Esophagus muscularis mucosa (tissue), 4 donors: ENCODE results near the gene ELFN2. TPM values are rescaled to one million over a fixed set of nuclear protein-coding genes. Genes with fewer than 3 reads are reported as not detected.

Experiments used
- DNase-seq: peaks from one replicate; pipeline ENCODE4 v3.0.0-alpha.2; 2017; ENCODE audit errors: extremely low spot score
- H3K27ac ChIP-seq, 4 donors: fragments of 200-600 bp; sonication (generic); replicated peaks in 1 of 4; 1 replicate in 3 of 4; 2 replicates in 1 of 4; pipeline ENCODE4 v1.5.1; 2016 to 2019; ENCODE audit warnings: mild to moderate bottlenecking in 1 of 4
- H3K27me3 ChIP-seq, 4 donors: fragments of 200-600 bp; sonication (generic); one replicate each; pipeline versions ENCODE4 v1.5.1 to v1.6.0; 2016 to 2019
- H3K36me3 ChIP-seq, 4 donors: fragments of 200-600 bp; sonication (generic); one replicate each; pipeline ENCODE4 v1.5.1; 2016 to 2019
- H3K4me1 ChIP-seq, 4 donors: fragments of 200-600 bp; sonication (generic); one replicate each; pipeline ENCODE4 v1.5.1; 2016 to 2019
- H3K4me3 ChIP-seq, 4 donors: fragments of 200-600 bp; sonication (generic); 1 replicate in 2 of 4; 2 replicates in 2 of 4; pipeline ENCODE4 v1.5.1; 2016 to 2019; ENCODE audit warnings: mild to moderate bottlenecking in 4 of 4, moderate library complexity in 1 of 4
- H3K9me3 ChIP-seq, 4 donors: fragments of 200-600 bp; sonication (generic); 1 replicate in 3 of 4; 2 replicates in 1 of 4; pipeline ENCODE4 v1.5.1; 2016 to 2019
- CTCF ChIP-seq, 3 experiments: fragments of 200-600 bp in 2 of 3; fragments of 450-650 bp in 1 of 3; sonication (generic) in 2 of 3; IDR thresholded peaks; one replicate each; pipeline ENCODE4 v1.5.1; 2017 to 2019; ENCODE audit warnings: antibody characterized with exemption in 3 of 3, mild to moderate bottlenecking in 2 of 3, moderate library complexity in 1 of 3
- EP300 ChIP-seq: sonication (generic); formaldehyde crosslinking; IDR thresholded peaks from one replicate; pipeline ENCODE4 v1.6.1; 2017; ENCODE audit warnings: antibody characterized with exemption
- POLR2A ChIP-seq: fragments of 450-650 bp; IDR thresholded peaks from one replicate; pipeline ENCODE4 v1.6.1; 2017; ENCODE audit warnings: antibody characterized with exemption, moderate library complexity, mild to moderate bottlenecking, low read depth
- POLR2AphosphoS5 ChIP-seq, 2 donors: sonication (generic); formaldehyde crosslinking; IDR thresholded peaks; one replicate each; pipeline ENCODE4 v1.6.1; 2017; ENCODE audit warnings: antibody characterized with exemption in 2 of 2
- WGBS: methylation state at CpG from one replicate; pipeline ENCODE4 v1.1.5; 2018; 5-methylcytosine and 5-hydroxymethylcytosine counted together
- intact Hi-C: fragments of 100-400 bp; cut with DNase I; formaldehyde crosslinking; loops from one replicate; pipeline ENCODE4 v1.15.1; 2023
- total RNA-seq, 4 donors: library from RNA; depleted of rRNA; stranded (reverse); fragments of >200 nt; gene quantifications; one replicate each; pipeline versions ENCODE4 v1.1.0 to v1.2.1, GENCODE V29; 2016

The ELFN2 gene
- total RNA-seq, 4 donors from 2014 or later = 0.17 TPM; not detected in 2

- Histone ChIP-seq H3K27ac (no peak overlapping the region), H3K9me3 (no peaks in the 10 kb centered on the region), H3K4me1 (peaks cover 0 to 3% (median 0%) of the 10 kb centered on the region in 4 donors), H3K27me3 (peaks cover 0 to 89% (median 0%) of the 10 kb centered on the region in 4 donors), H3K4me3 (no peak overlapping the region), H3K36me3 (no peaks in the 10 kb centered on the region)
- 91% methylated on average over 8 of the region's 8 CpGs for WGBS
- no peak for DNase-seq
- intact Hi-C loops = no loop called here
- no peak for TF ChIP-seq POLR2A
- TF ChIP-seq EP300 = no peak
These were observed 18.2 kb downstream of the ELFN2 start for GRCh38 chr22:37409031-37409430.

GRCh38 chr22:37407856-37408255, 19.4 kb downstream of the ELFN2 start:
- TF ChIP-seq POLR2A = no peak
- no peak for TF ChIP-seq EP300
- TF ChIP-seq POLR2AphosphoS5 (IDR thresholded peaks at IDR 0.05) = no peak

GRCh38 chr22:37406441-37407235, 20.6 kb downstream of the ELFN2 start:
- H3K4me3 ChIP-seq = no peak overlapping the region
- H3K9me3 ChIP-seq = no peaks in the 10 kb centered on the region
- peaks cover 0 to 3% (median 0%) of the 10 kb centered on the region in 4 donors for H3K4me1 ChIP-seq
- intact Hi-C loops = no loop called here
- TF ChIP-seq CTCF (IDR thresholded peaks at IDR 0.05) (no peak), POLR2AphosphoS5 (IDR thresholded peaks at IDR 0.05) (no peak), EP300 (no peak), POLR2A (no peak)
- no peaks in the 10 kb centered on the region for H3K36me3 ChIP-seq
- whole genome bisulfite sequencing = 81% methylated on average over 15 of the region's 17 CpGs
- no peak overlapping the region for H3K27ac ChIP-seq
- H3K27me3 ChIP-seq = peaks cover 0 to 87% (median 0%) of the 10 kb centered on the region in 4 donors
- no peak for DNase-seq

More at GRCh38 chr22:37407856-37408255, 19.4 kb downstream of the ELFN2 start:
- Histone ChIP-seq H3K4me3 (no peak overlapping the region), H3K27me3 (peaks cover 0 to 93% (median 0%) of the 10 kb centered on the region in 4 donors), H3K9me3 (no peaks in the 10 kb centered on the region), H3K27ac (no peak overlapping the region), H3K4me1 (peaks cover 0 to 3% (median 0%) of the 10 kb centered on the region in 4 donors), H3K36me3 (no peaks in the 10 kb centered on the region)
- 69% methylated on average over 8 of the region's 8 CpGs for WGBS
- intact Hi-C loops = no loop called here
- no peak for DNase-seq

- no peak overlapping the region for H3K27ac ChIP-seq
- H3K4me3 ChIP-seq = no peak overlapping the region
- intact Hi-C loops = no loop called here
- TF ChIP-seq POLR2A (no peak), POLR2AphosphoS5 (IDR thresholded peaks at IDR 0.05) (no peak), EP300 (no peak), CTCF (IDR thresholded peaks at IDR 0.05) (no peak)
- H3K36me3 ChIP-seq = no peaks in the 10 kb centered on the region
- no peaks in the 10 kb centered on the region for H3K4me1 ChIP-seq
- H3K9me3 ChIP-seq = no peaks in the 10 kb centered on the region
- DNase-seq = no peak
- WGBS = 81% methylated on average over 11 of the region's 11 CpGs
- H3K27me3 ChIP-seq = peaks cover 0 to 77% (median 0%) of the 10 kb centered on the region in 4 donors
These were observed 23.2 kb downstream of the ELFN2 start for GRCh38 chr22:37404091-37404490.

- Histone ChIP-seq H3K27ac (no peak overlapping the region), H3K9me3 (no peaks in the 10 kb centered on the region), H3K4me3 (no peak overlapping the region), H3K4me1 (no peaks in the 10 kb centered on the region), H3K27me3 (peaks cover 0 to 77% (median 0%) of the 10 kb centered on the region in 4 donors), H3K36me3 (no peaks in the 10 kb centered on the region)
- intact Hi-C loops = no loop called here
- DNase-seq = no peak
- TF ChIP-seq POLR2AphosphoS5 (IDR thresholded peaks at IDR 0.05) = no peak
- no peak for TF ChIP-seq CTCF (IDR thresholded peaks at IDR 0.05)
- no peak for TF ChIP-seq EP300
- TF ChIP-seq POLR2A = no peak
- 36% methylated on average over 23 of the region's 26 CpGs for WGBS
These were observed 23.9 kb downstream of the ELFN2 start for GRCh38 chr22:37403267-37403960.
